Measurements from ENCODE around the gene TMCC3.
A peak's percentile ranks its signal among the peaks of the same experiment; 100 is the strongest.
"Not testable (repeated sequence)": the region's sequence is repeated elsewhere in the genome, so short reads cannot be mapped to it uniquely, and the experiment has no call there.

Gene TMCC3, protein sequence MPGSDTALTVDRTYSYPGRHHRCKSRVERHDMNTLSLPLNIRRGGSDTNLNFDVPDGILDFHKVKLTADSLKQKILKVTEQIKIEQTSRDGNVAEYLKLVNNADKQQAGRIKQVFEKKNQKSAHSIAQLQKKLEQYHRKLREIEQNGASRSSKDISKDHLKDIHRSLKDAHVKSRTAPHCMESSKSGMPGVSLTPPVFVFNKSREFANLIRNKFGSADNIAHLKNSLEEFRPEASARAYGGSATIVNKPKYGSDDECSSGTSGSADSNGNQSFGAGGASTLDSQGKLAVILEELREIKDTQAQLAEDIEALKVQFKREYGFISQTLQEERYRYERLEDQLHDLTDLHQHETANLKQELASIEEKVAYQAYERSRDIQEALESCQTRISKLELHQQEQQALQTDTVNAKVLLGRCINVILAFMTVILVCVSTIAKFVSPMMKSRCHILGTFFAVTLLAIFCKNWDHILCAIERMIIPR

DNA sequence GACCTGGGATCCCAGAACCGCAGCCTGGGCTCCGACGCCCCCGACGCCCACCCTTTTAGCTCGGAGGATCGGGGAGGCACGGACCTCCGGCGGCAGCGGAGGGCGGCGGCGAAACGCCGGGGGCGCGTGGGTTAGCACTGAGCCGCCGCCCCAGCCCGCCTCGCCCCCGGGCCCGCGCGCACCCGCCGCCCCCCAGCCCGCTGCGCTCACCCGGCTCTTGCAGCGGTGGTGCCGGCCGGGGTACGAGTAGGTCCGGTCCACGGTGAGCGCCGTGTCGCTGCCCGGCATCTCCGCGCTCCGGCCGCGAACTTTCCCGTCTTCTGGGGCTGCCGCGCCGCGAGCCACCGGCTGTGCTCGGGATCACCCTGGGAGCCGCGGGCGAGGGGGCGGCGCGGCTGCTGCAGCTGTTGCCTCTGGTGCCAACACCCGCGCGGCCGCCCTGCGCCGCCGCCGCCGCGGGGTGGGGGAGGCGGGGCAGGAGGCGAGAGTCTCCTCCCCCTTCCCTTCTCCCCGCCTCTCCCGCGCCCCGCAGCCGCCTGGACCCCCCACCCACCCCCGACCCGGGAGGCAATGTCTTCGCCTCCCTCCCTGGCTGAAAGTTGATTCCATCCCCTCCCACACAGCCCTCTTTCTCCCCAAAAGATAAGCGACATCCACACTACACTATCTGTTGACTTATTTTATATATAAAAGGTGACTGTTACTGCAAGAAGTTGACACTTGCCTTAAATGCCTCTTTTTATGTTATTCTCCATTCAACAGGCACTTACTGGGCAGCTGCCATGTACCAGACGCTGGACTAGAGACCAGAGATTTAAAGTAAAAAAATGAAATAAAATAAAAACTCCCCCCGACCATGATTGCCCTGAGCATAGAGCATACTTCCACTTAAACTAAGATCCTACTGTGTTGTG is at the start of gene TMCC3:
Gene TMCC3 (minus strand): TSS at position 415 of the 914 bp plus-strand sequence. CDS start 127 bp downstream, at position 288.
- peak; percentile 51 for DNase-seq

- no peak for DNase-seq
Observed at GRCh38 chr12:94699801-94700200, 49.4 kb upstream of the TMCC3 start.

- no peak for DNase-seq
Observed at GRCh38 chr12:94698578-94698977, 48.2 kb upstream of the TMCC3 start.

GRCh38 chr12:94697631-94698030 is 47.3 kb upstream of the TMCC3 start:
- DNase-seq: no peak

DNA sequence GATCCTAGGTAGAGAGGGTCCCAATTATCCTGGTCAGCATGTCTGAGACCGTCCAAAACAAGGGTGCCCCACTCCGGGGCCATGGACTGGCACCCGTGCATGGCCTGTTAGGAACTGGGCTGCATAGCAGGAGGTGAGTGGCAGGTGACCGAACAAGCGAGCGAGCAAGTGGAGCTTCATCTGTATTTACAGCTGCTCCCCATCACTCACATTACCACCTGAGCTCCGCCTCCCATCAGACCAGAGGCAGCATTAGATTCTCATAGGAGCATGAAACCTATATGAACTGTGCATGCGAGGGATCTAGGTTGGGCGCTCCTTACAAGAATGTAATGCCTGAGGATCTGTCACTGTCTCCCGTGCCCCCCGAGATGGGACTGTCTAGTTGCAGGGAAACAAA is 44.4 kb upstream of the TMCC3 start:
- DNase-seq: no peak

DNA sequence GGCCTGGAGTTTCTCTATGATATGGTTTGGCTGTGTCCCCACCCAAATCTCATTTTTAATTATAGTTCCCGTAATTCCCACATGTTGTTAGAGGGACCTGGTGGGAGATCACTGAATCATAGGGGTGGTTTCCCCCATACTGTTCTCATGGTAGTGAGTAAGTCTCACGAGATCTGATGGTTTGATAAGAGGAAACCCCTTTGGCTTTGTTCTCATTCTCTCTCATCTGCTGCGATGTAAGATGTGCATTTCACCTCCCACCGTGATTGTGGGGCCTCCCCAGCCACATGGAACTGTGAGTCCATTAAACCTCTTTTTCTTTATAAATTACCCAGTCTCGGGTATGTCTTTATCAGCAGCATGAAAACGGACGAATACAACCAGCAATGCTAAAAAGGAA is 42.5 kb upstream of the TMCC3 start:
- DNase-seq: not testable (repeated sequence)

DNA sequence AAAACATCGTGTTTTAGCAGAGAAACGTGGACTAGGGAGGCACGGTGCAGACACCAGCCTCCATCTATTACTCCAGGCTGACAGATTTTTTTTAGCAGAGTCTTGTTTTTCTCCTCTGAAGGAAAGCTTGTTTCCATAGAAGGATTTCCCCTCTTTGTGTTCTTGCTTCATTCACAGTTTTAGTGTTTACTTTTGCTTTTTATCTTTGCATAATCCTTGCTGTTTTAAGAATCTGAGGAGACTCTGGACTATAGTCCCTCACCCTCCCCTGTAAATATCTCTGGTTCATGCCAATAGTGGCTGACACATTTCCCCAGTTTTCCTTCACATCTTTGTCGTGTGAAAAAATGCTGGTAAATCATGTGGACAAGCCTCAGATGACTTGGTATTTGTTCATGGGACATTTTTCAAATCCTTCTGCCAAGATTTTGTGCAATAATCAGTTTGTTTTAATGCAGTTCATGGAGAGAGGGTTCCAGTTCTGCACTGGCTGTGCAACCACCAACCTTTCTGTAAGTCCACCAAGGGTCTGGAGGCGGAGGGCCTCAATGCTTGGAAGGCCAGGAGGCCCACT is 39.9 kb upstream of the TMCC3 start:
- DNase-seq: no peak

DNA sequence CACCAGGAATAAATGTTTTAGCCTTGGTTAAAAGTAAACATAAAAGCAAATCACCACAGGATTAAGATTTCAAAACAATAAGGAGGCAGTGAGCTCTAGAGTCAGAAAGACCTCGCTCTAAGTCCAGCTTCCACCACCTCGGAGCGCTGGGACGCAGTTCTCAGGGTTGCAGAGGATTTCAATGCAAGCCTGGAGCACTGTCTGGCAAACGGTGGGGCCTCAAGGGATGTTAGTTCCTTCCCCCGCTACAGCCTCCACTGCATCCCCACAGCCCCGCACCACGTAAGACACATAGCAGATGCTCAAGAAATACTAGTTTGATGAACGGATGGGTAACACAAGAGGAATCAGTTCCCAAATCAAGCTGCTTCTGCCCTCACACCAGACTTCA is 39.3 kb upstream of the TMCC3 start:
- DNase-seq: no peak

- no peak for DNase-seq
Observed at GRCh38 chr12:94689002-94689645, 38.8 kb upstream of the TMCC3 start.

GRCh38 chr12:94687891-94688290 is 37.5 kb upstream of the TMCC3 start:
- DNase-seq: no peak

DNA sequence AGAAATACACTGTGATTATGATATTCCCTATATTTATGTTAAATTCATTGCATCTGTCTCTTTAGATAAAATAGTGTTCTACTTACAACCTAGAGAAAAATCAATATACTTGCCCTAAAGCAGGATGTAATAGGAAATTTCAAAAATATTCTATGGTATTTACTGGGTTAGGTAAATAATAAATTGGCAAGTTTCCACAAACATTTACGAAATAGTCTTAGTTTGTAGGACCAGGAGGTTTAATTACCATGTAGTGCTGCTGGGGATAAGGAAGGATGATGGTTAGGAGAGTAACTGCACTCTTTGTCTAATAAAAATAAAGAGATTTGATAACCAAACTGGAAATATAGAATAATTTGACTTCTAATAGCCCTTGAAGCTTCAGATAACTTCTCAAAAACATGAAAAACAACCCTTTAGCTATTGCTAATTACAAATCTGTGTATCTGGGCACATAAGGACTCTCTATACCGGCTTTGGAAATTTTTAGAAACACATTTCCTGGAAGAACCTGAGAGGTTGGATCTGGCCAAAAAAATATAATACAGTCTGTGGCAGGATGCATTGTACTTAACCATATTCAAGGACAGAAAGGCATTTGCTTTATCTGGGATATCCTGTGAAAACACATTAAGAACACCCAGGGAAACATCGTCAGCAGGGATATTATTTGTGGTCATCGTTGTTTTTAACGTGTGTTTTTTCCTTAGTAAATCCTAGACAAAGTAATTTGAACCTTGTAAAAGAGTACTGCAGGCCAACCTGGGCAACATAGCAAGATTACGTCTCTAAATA is 36.7 kb upstream of the TMCC3 start:
- DNase-seq: no peak

DNA sequence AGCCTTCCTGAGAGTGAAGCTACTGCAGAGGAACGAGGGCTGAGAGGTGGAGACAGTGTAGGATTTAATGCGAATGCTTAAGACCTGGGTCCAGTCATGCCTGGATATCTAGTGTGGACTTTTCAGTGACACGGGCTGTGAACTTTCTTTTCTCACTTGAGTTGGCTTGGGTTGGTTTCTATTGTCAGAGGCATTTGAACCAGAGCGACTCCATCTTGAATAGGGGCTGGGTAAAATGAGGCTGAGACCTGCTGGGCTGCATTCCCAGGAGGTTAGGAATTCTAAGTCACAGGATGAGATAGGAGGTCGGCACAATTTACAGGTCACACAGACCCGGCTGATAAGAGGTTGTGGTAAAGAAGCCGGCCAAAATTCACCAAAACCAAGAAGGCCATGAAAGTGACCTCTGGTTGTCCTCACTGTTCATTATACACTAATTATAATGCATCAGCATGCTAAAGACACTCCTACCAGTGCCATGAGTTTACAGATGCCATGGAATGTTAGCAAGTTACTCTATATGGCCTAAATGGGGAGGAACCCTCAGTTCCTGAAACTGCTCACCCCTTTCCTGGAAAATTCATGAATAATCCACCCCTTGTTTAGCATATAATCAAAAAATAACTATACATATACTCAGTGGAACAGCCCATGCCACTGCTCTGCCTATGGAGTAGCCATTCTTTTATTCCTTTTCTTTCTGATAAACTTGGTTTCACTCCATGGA is 34.2 kb upstream of the TMCC3 start:
- DNase-seq: no peak

DNA sequence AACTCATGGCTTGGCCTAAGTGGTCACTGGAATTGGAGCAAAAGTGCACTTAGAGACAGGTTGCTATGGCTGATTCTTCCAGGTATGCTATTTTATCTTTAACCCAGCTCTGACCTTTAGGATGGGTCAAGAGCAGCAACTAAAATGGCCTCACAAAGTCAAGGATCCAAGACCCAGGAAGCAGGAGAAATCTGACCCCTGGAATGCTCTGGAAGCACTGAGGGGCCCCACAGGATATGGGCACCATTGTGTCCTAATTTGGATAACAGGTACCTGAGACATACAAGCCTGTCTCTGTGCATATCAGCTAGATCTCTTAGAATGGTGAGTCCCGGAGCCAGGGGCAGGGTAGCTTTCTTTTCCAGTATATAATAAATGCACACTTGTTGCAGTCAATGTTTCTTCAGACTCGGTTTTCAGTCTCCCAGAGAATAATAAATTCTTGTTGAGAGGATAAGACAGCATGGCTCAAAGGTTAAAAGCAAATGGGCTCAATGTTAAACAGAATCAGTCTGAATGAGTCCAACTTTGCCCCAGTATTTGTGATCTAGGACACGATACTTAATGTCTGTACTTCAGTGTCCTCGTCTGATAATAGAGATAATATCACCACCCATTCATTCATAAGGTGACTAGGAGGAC is 29.3 kb upstream of the TMCC3 start:
- DNase-seq: no peak

GRCh38 chr12:94678849-94679248 is 28.5 kb upstream of the TMCC3 start:
- DNase-seq: no peak

GRCh38 chr12:94678379-94678778 is 28.0 kb upstream of the TMCC3 start:
- DNase-seq: no peak

- no peak for DNase-seq
Observed at GRCh38 chr12:94677778-94678177, 27.4 kb upstream of the TMCC3 start.

GRCh38 chr12:94676922-94677321 is 26.6 kb upstream of the TMCC3 start:
- DNase-seq: no peak

GRCh38 chr12:94676031-94676641 is 25.8 kb upstream of the TMCC3 start:
- no peak for DNase-seq

DNA sequence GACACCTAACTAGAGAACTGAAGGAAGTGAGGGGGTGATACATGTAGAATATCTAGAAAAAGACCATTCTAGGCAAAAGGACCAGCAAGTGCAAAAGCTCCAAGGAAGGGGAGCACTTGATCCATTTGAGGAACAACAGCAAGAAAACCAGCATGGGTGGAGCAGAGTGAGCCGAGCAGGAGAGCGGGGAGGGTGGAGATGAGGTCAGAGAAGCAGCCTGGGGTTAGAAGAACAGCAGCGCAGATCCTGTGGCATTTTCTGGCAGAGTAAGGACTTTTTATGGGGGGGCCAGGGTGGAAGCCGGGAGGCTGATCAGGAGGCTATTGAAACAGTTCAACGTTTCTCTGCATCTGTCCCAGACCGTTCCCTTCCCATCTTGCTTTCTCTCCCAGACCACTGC is 24.5 kb upstream of the TMCC3 start:
- no peak for DNase-seq

DNA sequence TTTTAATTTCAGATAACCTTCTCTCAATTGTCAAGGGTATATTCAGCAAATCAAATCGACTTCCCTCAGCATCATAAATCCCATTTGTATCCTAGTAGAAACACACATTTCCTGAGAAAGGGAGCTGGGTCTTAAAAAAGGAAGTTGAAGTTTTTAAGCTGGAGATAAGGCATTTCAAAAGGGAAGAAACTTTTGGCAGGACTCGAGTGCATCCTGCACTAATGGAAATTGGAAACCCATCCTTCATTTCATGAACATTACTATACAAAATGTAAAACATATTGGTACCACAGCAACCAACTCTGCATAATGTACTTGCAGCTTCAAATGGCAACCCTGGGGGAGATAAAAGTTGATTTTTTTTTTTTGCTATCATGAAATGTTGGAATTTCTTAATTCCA is 23.7 kb upstream of the TMCC3 start:
- no peak for DNase-seq
